SKM-1 treated with dmso at 0.1 percent for 144 hours (cell line): ENCODE data around the gene MASP2.
"Not testable (repeated sequence)": the region's sequence is repeated elsewhere in the genome, so short reads cannot be mapped to it uniquely, and the experiment has no call there.

Experiments used
- DNase-seq: peaks from one replicate; lab custom pipeline; 2025; ENCODE audit not compliant: unreplicated experiment; lab: John Stamatoyannopoulos, UW

Gene MASP2

DNA sequence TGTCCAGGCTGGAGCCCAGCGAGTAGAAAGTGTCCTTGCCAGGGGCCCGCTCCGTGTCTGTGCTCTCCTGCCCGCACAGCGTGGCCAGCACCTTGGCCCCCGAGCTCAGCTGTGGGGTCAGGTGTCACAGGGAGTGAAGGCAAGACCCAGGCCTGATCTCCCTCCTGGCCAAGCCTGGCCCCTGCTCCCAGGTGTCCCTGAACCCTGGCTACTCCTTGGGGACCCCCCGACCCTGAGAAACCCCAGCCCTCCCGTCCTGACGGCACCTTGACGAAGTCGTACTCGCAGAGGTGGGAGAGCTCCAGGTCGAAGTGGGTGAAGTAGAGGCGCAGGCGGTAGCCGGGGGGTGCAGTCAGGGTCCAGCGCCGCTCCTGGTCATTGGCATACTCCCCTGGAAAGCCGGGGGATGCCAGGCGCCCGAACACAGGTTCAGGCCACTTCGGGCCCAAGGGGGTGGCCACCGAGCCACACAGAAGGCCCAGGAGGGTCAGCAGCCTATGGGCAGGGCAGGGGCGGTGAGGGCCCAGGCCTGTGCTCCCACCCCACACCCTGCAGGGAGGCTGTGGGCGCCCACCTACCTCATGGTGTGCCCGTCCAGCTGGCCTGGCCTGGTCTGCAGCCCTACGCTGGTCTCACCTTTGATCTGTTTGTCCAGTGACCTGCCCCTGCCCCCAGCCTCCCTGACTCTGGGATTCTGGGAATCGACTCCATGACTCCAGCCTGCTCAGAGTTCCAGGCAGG is at the start of gene MASP2:
Gene MASP2 (minus strand): TSS at position 615 of the 741 bp plus-strand sequence. CDS start 32 bp downstream, at position 583.
- no peak for DNase-seq

DNA sequence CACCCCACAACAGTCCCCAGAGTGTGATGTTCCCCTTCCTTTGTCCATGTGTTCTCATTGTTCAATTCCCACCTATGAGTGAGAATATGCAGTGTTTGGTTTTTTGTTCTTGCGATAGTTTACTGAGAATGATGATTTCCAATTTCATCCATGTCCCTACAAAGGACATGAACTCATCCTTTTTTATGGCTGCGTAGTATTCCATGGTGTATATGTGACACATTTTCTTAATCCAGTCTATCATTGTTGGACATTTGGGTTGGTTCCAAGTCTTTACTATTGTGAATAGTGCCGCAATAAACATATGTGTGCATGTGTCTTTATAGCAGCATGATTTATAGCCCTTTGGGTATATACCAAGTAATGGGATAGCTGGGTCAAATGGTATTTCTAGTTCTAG is 36.7 kb upstream of the MASP2 start:
- not testable (repeated sequence) for DNase-seq

DNA sequence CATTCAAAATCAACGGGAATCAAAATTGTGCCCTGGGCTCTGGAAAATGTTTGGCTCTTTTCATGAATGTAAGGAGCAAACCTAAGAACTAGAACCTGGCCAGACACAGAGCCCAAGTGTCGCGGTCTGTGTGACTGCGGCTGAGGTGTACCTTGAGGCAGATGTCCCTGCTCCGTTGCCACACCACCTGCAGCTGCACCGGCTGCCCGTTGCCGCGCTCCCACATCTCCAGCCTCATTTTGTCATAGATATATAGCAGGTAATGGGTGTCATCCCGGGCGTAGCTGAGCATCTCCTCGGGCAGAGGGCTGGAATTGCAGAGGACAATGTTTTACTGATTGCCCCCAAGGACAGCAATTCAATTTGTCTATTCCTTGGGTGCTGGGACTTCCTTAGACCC is 33.9 kb upstream of the MASP2 start:
- DNase-seq = no peak

DNA sequence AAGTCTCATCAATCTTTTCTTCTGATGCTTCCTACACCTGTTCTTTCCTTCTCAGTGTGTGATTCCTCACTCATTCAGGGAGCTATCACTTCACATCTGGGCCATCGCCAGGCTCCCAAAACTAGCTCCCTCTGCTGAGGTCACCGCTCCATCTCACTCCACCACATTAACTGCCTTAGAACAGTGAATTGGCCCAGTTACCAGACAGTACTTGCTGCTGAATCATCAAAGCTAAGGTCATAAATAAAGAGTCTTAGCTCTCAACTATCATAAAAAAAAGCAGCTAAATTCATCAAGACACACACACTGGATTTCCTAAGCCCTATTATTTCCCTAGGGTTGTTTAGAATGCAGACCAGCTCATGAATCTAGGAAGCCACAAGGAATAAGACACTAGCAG is 31.6 kb upstream of the MASP2 start:
- DNase-seq = no peak

DNA sequence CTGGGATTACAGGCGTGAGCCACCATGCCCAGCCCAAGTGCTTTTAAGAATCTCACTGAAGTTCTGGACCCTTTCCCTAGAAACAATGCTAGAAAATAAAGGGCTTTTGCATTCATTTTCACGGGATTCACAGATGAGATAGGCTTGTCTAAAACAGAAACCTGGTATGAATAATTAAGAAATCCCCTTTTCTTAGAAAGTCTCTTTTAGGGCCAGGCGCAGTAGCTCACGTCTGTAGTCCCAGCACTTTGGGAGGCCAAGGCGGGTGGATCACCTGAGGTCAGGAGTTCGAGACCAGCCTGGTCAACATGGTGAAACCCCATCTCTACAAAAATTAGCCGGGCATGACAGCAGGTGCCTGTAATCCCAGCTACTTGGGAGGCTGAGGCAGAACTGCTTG is 26.4 kb upstream of the MASP2 start:
- DNase-seq = not testable (repeated sequence)

DNA sequence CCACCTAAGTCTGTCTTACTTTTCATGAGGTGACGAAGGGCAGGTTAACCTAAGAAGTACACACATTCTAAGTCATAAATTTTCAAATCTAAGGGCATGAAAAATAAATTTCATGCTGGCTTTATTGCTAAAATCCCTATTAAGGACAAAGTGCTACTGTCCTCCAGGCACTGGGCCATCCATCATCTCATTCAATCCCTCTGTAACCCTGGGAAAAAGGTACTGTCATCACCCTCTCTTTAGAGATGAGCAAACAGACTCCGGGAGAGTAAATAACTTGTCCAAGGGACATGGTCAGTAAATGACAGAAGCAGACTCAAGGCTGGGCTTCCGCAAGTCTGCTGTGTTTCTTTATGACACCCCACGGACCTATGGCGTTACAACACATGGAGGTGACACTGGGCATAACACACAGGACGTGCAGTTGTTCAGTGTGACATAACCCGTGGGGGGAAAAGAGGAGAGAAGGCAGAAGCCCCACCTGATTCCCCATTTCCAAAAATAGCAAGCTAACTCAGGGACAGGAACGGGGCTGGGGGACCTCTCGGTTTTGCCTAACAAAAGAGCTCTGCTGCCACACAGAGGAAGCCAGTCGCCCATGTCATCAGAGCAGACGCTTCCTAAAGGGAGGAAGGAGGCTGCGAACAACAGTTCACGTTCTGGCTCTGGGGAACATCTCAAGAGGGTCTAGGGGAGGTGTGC is 25.3 kb upstream of the MASP2 start:
- DNase-seq = no peak

DNA sequence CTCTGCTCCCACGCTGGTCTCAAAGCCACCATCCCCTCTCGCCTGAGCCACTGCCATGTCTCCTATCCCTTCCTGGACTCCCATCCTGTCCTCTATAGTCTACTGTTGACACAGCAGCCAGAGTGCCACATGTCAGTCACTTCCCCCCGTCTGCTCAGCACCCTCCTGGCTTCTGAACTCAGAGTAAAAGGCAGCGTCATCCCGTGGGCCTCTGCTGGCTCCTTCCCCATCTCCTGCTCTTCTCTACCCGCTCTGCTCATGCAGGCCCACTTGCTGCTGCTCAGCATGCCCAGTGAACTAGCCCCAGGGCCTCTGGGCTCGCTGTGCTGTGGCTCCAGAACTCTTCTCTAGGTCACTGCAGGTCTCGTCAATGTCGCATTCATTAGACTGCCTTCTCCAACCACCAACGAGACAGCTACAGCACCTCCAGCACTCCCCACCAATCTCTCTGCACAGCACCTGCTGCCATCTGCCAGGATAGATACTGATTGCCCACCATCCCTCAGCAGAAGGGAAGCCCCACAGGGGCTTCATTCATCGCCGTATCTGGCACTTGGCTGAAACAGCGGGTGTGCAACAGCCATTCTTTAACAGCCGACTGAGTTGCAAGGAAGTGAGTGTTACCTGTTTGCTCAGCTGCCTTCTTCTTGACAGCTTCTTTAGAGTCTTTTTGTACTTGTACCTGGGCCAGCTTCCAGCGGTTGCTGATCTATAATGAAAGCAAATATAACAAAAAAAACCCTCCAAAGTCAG is 24.6 kb upstream of the MASP2 start:
- no peak for DNase-seq

DNA sequence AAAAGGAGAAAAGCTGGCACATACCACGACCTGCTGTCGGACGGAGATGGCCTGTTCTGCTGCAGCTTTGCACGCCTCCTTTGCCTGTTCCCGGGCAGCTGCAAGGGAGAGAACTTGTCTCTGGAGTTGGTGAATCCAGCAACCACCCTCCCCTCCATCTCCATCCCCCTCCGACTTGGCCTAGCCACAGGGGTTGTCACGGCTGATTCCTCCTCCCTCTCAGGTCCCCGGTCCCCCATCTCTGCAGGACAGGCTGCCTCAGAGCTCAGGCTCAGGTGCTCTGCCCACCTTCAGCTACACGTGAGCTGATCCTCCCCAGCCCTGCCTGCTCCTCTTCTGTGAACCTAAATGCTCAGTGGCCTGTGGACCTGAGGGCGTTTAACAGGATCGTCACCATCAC is 23.8 kb upstream of the MASP2 start:
- no peak for DNase-seq

DNA sequence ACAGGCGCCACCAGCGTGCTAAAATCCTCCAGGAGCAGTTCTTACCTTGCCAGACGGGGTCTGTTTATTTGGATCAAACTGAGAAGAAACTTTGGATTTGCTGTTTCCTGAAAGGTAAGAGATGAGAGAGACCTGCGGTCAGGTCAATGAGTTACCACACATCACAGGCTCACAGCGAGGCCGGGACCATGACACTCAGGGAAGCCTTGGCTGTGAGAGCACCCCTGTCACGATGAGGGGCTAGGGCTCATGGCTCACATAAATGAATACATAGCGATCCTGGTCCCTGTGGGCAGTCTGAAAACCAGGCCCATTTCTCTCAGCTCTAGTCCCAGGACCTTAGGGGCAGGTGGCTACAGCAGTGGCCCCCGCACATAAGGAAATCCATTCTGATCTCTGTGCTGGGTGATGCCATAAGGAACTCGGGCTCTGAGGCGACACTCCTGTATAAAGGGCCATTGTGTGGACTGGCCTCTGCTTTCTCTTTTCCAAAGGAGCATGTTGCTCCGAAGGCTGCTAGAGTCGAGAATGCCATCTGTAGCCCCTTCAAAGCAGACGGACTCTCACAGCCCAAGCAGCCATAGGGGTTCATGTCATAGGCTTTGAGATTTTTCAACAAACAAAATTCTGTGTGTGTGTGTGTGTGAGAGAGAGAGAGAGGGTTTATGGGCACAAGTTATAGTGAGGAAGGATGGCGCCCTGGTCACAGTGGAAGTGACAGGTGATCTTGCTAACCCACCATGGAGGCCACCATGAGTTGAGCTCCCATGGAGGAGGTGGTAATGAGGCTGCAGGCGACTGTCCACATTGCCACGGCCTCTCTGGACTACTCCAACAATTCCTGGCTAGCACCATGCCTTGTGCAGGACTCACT is 21.8 kb upstream of the MASP2 start:
- DNase-seq = no peak

DNA sequence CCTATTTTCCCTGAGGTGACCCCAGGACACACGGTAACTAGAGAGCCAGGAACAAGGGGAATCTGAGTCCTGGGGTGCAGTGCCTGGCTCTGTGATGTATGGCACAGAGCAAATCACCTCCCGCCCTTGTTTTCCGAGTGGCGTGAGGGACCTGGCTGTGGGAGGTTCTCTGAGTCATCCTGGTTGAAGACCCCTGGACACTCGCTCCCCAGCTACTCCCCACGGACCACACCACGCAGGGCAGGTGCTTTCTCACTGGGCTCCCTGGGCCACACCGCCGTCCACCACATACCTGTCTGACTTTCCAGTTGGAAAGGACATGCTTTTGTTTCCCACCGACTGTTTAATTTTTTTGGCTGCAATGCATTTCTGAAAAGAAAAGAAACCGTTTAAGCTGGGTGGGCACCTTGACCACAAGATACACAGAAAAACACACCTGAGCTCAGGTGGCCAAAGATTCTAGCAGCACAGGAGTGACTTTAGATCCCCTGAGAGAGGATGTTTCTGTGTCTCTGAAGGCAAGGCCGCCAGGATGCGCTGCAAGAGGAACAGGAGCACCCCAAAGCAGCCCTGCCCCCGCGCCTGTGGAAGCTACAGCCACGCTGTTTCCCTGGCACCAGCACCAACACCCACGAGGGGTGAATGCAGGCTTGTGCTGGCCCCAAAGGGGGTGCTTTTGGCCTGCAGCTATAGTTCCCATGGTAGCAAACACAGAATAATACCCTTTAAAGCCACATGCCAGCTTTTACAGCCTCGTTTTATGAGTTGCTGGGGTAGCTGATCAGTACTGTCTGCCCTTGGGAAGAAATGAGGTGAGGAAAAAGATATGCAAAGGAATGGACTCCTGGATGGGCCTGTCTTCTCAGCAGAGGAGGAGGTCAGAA is 20.9 kb upstream of the MASP2 start:
- no peak for DNase-seq

DNA sequence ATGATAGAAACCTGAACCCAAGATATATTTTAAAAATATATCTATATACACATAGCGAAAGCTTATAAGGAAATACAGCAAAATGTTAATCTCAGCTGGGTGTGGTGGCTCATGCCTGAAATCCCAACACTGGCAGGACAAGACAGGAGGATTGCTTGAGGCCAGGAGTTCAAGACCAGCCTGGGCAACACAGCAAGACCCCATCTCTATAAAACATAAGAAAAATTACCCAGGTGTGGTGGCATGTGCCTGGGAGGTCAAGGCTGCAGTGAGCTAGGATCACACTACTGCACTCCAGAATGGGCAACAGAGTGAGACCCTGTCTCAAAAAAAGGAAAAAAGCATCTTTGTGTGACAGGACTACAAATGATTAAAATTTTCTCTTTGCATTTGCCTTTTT is 18.8 kb upstream of the MASP2 start:
- no peak for DNase-seq

DNA sequence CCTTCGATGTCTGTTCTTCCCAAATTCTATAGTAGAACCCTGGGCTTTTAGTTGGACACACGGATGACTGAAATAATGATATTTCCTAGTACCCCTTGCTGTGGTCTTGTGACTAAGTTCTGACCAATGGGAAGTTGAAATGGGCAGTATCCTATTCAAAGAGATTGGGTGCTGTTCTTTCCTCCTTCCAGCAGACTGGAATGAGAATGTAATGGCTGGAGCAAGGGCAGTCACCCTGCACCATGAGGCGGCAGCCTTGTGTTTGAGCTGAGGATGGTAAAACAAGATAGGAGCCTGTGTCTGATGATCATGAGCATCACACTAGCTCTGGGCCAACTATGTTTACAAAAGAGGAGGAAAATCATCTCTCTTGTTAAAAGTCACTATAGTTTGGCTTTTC is 17.9 kb upstream of the MASP2 start:
- DNase-seq = no peak

DNA sequence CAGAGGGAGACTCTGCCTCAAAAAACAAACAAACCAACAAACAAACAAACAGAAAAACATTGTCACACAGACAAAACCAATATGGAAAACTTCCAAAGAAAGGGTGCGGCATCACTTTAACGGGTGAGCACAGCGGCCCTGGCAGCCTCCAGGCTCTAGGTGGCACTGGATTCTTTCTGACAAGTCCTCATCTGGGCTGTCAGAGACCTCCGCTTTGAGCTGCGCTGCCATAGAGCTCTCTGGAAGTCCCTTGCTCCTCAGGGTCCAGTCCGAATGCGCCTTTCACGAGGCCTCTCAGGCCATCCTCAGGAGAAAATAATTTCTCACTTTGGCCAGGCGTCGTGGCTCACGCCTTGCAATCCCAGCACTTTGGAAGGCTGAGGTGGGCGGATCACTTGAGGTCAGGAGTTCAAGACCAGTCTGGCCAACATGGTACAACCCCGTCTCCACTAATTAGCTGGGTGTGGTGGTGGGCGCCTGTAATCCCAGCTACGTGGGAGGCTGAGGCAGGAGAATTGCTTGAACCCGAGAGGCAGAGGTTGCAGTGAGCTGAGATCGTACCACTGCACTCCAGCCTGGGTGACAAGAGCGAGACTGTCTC is 17.0 kb upstream of the MASP2 start:
- not testable (repeated sequence) for DNase-seq

DNA sequence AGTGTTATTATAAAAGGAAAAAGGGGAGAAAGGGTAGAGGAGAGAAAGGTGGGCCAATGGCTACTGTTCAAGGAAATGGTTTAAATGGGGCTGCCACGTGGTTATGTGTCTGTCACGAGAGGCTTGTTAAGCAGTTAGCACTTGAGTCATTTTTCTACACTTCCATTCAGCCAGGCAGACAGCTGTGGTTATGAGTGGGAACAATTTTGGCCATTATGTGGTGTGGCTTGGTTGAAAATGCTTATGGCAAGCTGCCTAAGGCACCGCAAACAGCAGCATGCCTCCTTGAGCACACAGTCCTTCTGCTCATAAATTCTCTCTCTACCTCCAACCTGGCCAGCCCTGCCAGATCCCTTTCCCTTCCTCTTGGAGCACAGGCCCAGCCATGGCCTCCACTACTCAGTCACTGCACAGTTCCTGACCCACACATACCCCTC is 15.9 kb upstream of the MASP2 start:
- DNase-seq = no peak

DNA sequence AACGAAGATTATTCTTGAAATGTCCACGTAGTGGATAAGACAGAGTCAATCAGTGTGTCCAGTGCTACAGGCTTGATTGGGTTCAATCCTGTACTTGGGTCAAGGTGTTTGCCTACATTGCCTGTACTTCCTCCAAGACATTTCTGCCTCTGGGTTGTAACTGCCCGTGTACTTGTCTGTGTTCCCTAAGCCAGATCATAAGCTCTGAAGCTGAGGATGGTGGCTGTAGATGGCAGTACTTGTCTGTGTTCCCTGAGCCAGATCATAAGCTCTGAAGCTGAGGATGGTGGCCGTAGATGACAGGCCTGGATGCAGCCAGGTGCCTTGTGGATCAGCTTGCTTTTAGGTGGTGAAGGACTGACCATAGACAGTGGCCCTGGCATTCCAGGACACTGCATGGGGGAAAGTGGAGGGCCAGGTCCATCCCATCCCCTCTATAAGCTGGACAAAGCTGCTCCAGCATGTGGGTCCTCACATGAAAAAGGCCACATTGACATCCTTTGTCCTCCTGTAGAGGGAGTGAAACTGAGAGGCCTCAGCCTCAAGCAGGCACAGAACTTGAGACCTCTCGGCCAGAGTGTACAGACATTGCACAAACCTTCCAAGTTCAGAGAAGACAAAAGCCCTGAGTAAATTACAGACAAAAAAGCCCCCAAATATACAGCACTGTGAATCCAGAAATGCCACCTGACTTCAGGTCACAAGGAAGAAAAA is 14.8 kb upstream of the MASP2 start:
- DNase-seq = no peak

DNA sequence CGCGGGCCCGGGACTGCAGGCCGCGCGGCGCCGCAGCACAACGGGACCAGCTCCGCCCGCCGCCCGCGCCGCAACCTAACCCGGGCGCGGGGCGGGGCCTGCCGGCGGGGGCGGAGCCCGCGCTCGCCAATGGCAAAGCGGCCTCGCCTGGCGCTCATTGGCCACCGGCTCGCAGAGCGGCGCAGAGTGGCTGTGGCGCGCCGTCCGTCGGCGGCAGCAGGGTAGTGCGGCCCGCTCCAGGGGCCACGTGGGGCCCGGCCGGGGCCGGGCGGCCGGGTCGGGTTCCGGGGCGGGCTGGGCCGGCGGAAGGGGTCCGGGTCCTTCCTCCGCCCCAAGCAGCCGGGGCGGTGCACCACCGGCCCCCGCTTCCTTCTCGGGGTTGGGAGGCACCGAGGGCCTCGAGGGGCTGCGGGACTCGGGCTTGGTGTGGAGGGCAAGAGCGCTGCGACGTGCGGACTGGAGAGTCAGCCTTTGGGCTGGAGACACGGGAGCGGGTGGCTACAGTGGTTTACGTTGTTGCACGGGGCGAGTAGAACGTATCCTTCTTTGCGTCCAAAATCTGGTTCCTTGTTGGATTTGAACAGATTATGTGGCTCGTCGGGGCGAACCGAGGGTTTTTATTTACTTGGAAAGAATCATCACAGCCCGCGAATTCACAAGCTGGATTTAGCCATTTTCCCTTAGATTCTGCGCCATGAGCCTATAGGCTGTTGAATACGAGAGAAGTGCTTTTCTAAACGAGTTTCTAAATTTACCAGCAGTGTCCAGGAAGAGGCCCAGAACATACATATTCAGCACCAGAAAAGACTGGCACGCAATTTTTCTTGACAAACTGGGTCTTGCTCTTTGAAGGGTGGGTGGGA is 13.2 kb upstream of the MASP2 start, which contains the start of gene SRM:
Gene SRM (minus strand): TSS at position 51 of the 863 bp plus-strand sequence. CDS start 75 bp downstream, outside the sequence.
- peak; percentile 86 for DNase-seq

DNA sequence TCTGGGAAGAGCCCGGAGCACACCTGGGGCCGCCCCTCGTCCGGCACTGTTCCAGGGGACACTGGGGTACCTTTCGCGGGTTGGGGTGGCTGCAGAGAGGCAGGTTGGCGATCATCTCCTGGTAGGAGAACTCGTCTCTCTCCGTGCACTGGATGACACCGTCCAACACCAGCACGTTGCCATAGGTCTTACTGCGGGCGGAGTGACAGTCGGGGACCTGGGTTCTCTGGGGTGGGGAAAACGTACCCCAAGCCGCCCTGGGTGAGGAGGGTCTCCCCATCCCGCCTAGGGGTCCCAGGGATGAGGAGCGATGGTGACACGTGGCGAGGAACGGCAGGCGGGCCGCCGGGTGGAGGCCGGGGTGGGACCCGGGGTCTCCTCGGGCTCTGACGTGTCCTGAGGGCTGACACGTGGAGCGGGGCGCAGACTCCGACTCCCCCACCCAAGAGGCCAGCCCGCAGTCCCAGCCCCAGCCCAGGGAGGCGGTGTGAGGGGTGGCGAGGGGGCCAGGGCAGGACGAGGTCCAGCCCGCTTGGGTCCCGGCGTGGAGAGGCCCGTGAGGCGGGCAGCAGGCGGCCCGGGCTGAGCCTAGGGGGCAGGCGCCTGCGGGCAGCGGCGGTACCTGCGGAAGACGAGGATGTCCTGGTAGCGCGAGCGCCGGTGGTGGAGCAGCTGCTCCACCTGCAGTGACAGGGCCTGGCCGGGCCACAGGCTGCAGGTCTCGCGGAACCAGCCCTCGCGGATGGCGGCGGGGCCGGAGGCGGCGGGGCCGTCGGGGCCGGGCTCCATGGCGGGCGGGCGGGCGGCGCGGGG is 12.3 kb upstream of the MASP2 start:
- no peak for DNase-seq
